GM18511 (cell line): Measurements from ENCODE around the gene MPO.
A peak's percentile ranks its signal among the peaks of the same experiment; 100 is the strongest.

Source experiments
- ATAC-seq: cut with Tn5 transposase; IDR thresholded peaks from one replicate; pipeline ENCODE4 v1.9.1; 2021; ENCODE audit warnings: mild to moderate bottlenecking, moderate library complexity; ENCODE audit not compliant: unreplicated experiment

MPO gene

DNA sequence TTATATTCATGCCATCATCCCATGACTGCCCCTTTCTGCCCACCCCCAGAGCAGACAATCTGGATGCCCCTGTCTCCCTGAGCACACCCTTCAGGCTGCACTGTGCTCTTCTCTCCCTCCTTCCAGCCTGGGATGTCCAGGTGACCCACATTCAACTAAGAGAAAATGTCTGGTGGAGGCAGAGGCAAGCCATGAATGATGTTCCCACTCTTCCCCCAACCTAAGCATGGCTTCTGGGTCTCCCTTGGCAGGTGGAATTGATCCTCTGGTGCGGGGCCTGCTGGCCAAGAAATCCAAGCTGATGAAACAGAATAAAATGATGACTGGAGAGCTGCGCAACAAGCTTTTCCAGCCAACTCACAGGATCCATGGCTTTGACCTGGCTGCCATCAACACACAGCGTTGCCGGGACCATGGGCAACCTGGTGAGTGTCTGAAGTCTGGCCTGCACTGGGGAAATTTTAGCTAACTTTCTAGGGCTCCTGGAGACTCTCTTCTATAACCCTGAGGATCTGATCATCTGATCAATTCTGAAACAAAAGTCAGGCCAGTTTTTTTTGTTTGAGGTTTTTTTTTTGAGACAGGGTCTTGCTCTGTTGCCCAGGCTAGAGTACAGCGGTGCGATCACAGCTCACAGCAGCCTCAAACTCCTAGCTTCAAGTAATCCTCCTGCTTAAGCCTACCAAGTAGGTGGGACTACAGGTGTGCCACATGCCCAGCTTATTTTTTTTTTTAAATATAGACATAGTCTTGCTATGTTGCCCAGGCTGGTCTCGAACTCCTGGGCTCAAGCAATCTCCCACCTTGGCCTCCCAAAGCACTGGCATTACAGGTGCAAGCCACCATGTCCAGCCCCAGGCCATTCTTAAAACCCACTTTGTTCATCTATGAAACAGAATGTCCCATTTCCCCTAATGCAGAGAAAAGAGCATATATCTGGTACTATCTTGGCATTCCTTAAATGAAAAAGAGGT, 14.5 kb downstream of the MPO start:
- ATAC-seq: no peak

DNA sequence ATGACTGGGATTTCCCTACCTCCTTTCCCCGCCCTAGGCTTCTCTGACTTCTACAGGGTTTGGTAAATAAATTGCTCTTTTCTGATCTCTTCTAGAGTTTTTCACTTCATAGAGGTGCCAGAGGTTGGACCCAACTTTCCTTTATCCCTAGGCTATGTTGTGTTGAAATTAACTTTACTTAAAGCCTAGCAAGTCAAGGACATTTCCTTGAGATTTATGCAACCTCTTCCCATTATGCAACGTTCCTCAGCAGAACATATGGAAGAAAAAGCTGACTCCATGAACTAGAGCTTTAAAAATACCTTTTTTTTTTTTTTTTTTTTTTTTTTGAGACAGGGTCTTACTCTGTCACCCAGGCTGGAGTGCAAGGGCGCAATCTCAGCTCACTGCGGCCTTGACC, 15.5 kb downstream of the MPO start:
- ATAC-seq: no peak

DNA sequence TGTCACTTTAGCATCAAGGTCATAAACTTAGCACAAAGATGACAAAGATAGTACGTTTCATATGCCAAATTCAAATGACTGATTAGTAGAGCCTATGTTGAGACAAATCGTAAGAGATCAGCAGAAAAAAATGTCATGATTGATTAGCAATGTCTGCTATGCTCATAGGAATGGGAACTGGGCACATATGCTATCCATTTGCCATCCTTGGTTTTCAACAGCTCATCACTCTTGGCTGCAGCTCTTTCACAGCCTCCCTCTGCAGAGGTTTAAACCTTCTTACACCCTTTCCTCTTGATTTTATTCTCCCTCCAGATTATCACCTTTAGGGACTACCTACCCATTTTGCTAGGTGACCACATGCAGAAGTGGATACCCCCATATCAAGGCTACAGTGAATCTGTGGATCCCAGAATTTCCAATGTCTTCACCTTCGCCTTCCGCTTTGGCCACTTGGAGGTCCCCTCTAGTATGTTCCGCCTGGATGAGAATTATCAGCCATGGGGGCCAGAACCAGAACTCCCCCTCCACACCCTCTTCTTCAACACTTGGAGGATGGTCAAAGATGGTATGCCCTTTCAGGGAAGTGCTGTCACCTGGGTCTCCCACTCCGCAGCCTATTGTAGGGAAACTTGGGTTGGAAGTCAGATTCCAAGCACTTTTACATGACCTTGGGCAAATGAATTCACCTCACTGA, 16.2 kb downstream of the MPO start:
- ATAC-seq: no peak

DNA sequence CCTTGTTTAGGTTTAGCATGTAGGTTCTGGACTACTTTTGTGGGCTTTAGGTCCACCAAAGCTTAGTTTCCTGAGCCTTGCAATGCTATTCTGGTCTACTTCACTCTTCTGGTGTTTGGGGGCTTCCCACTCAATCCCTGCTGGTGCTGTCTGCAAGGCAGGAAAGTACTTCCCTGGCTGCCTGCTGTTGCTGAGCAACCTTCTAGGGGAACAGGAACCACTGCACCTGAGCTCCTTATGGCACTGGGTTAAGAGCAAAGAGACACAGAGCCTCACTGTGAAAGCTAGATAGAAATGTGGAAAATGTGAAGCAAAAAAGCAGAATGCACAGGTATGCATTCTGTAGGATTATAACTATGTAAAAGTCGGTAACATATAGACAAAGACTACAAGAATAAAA, 17.0 kb downstream of the MPO start:
- ATAC-seq: no peak

DNA sequence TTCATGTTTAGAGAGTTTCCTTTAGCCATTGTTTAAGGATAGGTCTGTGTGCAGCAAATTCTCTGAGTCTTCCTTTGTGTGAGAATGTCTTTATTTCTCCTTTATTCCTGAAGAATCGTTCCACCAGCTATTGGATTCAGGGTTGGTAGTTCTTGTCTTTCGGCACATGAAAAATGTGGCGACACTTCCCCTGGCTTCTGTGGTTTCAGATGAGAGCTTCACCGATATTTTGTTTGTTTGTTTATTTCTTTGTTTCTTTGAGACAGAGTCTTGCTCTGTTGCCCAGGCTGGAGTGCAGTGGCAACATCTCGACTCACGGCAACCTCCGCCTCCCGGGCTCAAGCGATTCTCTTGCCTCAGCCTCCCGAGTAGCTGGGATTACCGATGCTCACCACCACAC, 18.6 kb downstream of the MPO start:
- no peak for ATAC-seq

DNA sequence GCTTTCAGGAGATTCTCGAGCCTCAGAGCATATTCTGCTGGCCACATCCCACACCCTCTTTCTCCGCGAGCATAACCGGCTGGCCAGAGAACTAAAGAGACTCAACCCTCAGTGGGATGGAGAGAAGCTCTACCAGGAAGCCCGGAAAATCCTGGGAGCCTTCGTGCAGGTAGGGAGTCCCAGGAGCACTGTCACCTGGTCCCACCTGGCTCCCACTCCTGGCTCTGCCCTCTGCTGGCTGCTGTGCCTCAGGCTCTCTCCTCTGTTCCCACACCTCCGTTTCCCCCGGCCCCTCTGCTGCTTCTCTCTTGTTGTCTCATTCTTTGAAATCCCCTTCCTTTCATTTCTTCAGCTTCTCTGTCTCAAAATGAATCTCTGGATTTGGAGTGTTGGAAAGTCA, 25.9 kb downstream of the MPO start:
- no peak for ATAC-seq

DNA sequence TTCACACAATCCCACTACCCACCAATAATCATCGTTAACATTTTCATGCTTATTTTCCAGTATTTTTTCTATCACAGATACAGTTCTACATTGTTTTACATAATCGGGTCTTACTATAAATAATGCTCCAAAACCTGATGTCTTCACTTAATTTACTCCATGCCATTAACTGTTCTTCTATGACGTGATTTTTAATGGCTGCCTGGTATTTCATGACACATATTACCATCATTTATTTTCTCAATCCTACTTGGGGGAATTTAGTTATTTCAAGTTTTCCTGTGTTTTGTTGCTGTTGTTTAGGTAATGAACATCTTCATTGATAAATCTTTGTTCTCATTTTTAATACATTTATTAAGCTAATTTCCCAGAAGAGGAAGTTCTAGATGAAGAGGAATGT, 27.7 kb downstream of the MPO start:
- ATAC-seq: no peak

DNA sequence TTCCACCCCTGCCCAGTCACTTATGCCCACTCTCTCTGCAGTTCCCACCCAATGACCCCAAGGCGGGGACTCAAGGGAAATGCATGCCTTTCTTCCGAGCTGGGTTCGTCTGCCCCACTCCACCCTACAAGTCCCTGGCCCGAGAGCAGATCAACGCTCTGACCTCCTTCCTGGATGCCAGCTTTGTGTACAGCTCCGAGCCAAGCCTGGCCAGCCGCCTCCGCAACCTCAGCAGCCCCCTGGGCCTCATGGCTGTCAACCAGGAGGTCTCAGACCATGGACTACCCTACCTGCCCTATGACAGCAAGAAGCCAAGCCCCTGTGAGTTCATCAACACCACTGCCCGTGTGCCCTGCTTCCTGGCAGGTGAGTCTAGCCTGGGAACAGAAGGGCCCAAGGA, 28.6 kb downstream of the MPO start:
- ATAC-seq: no peak

DNA sequence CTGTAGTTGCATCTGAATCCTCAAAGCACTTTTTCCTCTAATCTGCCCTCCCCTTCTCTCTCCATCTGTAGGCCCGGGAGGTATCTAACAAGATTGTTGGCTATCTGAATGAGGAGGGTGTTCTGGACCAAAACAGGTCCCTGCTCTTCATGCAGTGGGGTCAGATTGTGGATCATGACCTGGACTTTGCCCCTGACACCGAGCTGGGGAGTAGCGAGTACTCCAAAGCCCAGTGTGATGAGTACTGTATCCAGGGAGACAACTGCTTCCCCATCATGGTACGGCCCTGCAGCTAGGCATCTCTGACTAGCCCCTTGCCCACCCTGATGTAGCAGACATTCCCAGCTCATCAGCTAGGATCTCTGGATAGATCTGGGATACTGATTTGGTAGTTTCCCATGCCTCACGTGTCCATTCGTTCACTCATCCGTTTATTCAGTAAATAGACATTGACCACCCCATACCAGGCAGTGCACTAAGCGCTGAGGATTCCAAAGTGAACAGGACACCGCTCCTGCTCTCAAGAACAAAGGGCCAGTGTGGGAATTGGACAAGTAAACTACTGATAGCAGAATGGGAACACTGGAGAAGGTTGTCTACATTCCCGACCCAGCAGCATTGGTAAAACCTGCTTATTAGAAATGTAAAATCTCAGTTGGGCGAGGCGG, 30.3 kb downstream of the MPO start:
- no peak for ATAC-seq

DNA sequence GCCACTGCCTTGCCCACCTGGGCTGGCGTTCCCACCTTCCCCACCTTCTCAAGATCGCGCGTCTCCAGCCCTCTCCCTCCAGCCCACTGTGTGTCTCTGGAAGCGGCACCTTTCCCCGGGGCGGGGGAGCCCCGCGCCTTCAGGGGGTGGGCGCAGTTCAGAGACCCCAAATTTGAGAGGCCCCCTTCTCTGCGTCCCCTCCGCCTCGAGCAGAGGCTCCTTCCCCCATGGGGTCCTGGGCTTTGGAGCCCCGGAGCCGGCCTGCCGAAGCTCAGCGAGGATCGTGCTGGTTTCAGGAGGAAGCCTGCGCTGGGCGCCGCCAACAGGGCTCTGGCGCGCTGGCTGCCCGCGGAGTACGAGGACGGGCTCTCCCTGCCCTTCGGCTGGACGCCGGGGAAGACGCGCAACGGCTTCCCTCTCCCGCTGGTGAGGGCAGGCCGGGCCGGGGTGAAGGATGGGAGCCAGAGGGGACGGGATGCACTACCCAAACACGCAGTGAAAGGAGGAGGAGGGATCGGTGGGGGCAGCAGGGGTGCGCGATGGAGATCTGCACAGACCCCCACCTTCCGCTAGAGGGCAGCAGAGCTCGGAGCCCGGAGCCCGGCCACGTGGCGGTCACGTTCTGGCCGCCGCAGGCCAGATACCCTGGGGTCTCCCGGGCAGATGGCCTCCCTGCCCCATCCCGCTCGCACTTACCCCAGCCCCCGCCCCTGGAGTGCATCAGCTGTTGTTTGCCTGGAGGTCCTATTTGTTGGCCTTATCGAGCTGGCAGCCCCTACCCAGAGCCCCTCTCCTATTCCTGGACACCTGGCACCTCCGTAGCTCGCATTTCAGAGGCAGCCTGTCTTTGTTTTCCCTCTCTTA, 31.2 kb downstream of the MPO start:
- peak; percentile 68 for ATAC-seq

DNA sequence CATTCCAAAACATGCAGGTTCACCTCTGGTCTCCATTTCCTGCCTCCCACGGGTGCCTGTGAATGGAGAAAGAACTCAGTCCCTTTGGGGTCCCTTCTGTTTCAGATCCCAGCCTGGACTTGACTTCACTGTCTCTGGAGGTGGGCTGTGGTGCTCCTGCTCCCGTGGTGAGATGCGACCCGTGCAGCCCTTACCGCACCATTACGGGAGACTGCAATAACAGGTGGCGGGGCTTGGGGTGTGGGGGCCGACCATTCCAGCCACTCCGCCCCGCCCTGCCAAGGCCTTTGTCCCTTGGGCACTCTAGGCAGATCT, 31.8 kb downstream of the MPO start:
- ATAC-seq: no peak

DNA sequence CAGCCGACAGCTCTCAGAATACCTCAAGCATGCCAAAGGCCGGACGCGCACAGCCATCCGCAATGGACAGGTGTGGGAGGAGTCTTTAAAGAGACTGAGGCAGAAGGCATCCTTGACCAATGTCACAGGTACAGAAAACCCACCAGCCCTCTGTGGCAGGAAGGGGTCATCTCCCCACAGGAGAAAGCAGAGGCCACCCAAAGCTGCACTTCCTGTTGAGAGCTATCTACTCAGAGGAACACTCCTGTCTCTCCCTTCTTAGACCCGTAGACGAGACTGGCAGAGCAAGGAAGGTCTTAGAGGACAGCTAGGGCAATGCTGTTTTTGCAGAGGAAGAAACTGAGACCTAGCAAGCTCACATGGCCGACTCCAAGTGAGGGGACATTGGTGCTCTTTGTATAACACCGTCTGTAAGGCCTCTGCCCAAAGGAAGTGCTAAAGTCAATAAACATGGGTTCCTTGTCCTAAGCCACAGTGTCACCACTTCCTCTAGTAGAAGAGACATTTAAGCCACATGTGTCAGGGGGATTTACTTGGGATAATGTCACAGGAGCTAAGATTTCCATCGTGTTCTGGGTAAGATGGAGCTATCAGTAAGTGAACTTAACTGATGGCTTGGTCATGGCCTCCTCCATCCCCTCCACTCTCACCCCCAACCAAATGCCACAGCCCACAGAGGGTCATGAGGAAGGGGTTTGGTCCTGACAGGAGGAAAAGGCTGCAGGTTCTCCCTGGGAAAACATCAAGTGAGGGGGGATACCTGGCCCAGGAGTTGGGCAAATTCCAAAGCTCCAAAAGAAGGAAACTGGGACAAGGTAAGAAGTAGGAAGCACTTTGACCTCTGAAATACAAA, 33.0 kb downstream of the MPO start:
- no peak for ATAC-seq

DNA sequence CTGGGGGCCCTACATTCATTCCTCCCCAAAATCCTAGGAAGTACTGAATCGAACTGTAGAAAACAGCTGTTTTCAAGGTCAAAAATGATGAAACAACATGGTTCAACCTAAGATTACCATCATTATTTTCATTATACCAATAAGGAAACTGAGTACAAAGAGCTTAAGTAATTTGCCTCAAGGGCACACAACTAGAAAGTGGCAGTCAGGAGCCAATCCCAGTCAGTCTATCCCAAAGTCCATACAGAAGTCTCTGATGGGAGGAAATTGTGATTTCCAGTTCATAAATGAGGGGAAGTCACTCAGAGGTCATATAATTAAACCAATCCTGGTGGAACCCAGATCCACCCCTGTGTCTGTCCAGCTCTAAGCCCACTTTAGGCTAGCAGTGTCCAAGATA, 34.0 kb downstream of the MPO start:
- ATAC-seq: no peak

DNA sequence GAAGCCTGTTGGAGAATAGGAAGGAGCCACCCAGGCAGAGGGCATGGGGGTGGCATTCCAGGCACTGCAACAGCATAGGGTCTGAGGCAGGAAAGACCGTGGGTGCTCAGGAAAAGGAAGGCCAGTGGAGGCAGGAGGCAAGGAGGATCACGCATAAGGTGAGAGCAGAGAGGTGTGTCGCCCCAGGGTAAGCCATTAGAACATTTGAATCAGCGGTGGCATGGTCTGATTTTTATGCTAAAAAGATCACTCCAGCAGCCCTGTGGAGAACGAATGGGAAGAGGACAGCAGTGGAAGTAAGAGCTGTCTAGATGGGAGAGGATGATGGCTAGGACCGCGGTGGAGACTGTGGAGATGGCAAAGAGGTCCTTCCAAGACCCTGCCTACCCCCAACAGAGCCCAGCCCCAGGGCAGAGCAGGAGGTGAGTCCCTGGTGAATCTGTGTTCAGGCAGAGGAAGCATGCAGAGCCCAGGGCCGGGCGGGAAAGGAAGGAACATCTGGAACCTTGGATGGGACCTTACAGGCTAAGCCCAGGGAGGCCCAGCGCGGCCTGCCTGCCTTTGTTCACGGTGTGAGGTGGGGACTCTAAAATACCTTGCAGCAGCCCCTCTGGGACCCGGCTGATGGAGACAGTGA, 34.5 kb downstream of the MPO start:
- ATAC-seq: no peak

DNA sequence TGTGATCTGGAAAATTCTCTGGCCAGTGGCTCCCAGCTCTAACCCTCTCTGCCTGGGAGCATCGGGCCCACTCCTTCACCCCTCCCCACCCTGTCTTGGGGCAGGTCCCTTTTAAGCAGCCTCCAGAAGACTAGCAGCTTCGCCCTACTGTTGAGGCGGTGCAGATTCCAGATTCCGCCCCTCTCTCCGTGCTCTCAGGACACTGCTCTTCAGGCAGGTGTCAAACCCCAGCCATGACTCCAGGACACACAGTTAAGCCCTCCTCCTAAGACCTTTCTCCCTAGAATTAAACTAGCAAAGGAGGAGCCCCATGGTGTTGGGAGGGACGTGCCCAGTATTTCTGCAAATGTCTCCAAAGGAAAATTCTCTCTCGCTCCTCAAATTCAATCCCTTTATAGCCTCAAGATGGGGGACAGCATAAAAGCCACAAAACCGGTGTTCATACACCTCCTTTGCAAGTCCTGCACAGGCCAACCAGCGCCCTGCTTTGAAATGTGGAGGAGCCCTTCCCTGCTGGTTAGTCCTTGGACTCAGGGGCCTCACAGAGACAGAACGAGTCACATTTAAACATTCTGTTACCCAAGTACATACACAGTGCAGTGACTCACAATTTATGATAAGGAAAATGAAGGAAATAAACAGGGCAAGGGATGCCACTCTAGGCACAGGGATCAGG, 35.2 kb downstream of the MPO start:
- ATAC-seq: no peak

DNA sequence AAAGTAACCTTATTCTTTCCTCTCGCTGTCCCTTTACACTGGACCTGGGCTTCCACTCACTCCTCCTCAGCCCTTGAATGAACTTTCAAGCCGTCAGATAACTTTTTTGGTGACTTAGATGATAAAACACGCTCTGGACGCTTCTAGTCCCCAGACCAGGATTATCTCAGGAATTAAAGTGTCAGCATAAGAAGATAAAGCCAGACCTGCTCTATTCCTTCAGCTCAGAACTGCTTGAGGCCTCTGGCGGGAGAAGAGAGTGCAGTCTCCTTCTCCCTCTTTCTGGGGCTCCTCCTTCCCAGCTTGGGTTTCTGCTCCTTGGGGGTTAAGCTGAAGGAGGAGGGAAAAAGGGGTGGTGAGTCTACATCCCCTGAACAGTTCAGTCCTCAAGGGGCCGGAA, 35.8 kb downstream of the MPO start:
- no peak for ATAC-seq

DNA sequence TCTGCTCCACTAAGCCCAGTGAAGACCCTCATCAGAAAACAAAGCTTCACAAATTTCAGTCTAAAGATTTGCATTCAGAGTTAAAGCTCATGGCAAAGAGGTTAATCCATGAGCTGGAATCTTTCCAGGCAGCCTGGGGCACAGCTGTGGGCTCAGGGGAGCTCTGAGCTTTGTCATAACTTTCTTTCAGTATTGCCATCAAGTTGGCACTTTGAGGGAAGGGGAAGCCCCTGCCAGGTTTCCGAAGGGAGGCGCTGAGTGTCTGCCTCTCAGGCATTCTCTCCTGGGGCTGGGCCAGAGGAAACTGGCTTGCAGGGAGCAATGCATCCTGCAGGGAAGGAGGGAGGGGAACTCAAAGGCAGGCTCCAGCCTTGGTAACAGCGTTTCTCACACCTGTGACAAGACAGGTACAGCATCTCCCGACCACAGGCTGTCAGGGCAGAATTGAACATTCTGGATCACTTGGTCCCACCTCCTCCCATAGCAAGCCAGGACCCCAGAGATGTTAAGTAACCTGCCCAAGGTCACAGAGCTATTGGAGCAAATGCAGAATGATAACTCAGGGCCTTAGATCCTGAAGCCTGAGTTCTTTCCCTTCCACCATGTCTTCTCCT, 38.5 kb downstream of the MPO start:
- no peak for ATAC-seq

DNA sequence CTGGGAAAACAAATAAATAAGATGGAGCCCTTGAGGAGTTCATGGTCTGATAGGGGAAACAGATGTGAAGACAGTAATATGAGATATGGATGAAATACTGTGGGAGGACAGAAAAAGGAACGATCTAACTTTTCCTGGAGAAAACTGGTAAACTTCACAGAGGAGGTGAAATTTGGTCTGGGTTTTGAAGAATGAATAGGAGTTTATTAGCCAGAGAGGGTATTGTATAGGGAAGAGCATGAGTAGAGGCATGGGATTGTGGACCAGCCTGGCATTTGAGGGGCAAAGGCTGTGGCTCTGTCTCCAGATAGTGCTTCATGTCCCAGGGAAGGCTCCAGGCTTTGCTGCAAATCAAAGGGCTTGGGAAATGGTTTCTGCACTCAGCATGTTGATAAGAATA, 40.7 kb downstream of the MPO start:
- no peak for ATAC-seq
